Suprapubic skin (tissue), 4 donors: Measurements from ENCODE around the gene SLCO2A1. TPM values are rescaled to one million over a fixed set of nuclear protein-coding genes. Genes with fewer than 3 reads are reported as not detected.

Source experiments
- DNase-seq, 2 donors: peaks; one replicate each; pipeline ENCODE4 v3.0.0-alpha.2; 2019; ENCODE audit warnings: low spot score in 2 of 2
- H3K27ac ChIP-seq: fragments of 200-600 bp; sonication (generic); one replicate; pipeline ENCODE4 v1.5.1; 2019
- H3K27me3 ChIP-seq: fragments of 200-600 bp; sonication (generic); one replicate; pipeline ENCODE4 v1.5.1; 2019
- H3K36me3 ChIP-seq: fragments of 200-600 bp; sonication (generic); one replicate; pipeline ENCODE4 v1.5.1; 2019
- H3K4me1 ChIP-seq: fragments of 200-600 bp; sonication (generic); one replicate; pipeline ENCODE4 v1.5.1; 2019
- H3K4me3 ChIP-seq: fragments of 200-600 bp; sonication (generic); one replicate; pipeline ENCODE4 v1.5.1; 2019; ENCODE audit warnings: mild to moderate bottlenecking
- H3K9me3 ChIP-seq: fragments of 200-600 bp; sonication (generic); one replicate; pipeline ENCODE4 v1.5.1; 2019
- CTCF ChIP-seq, 2 donors: fragments of 200-600 bp in 1 of 2; fragments of 450-650 bp in 1 of 2; sonication (generic) in 1 of 2; IDR thresholded peaks; one replicate each; pipeline ENCODE4 v1.5.1; 2016 to 2019; ENCODE audit warnings: antibody characterized with exemption in 2 of 2, mild to moderate bottlenecking in 1 of 2, moderate library complexity in 1 of 2
- EP300 ChIP-seq: sonication (generic); formaldehyde crosslinking; IDR thresholded peaks from one replicate; pipeline ENCODE4 v1.6.1; 2017; ENCODE audit warnings: antibody characterized with exemption
- POLR2A ChIP-seq, 2 donors: fragments of 450-650 bp; IDR thresholded peaks; one replicate each; pipeline ENCODE4 v1.6.1; 2017; ENCODE audit warnings: antibody characterized with exemption in 2 of 2, mild to moderate bottlenecking in 2 of 2, moderate library complexity in 2 of 2
- POLR2AphosphoS5 ChIP-seq, 3 donors: sonication (generic); formaldehyde crosslinking; IDR thresholded peaks; one replicate each; pipeline ENCODE4 v1.6.1; 2017; ENCODE audit warnings: antibody characterized with exemption in 3 of 3
- WGBS: methylation state at CpG from one replicate; pipeline ENCODE4 v1.1.5; 2018; 5-methylcytosine and 5-hydroxymethylcytosine counted together
- total RNA-seq, 4 donors: library from RNA; depleted of rRNA; stranded (reverse); fragments of >200 nt; gene quantifications; one replicate each; pipeline ENCODE4 v1.1.0, GENCODE V29; 2016

SLCO2A1 gene
- total RNA-seq, 4 donors from 2014 or later: 25.0 to 38.7 (median 29.4) TPM

GRCh38 chr3:134013280-134013679, 16.4 kb downstream of the SLCO2A1 start:
- Histone ChIP-seq H3K36me3 (no peaks in the 10 kb centered on the region), H3K27me3 (peaks cover 3% of the 10 kb centered on the region), H3K4me3 (no peak overlapping the region), H3K9me3 (no peaks in the 10 kb centered on the region), H3K27ac (no peak overlapping the region), H3K4me1 (no peaks in the 10 kb centered on the region)
- WGBS: 73% methylated on average over 3 of the region's 3 CpGs
- TF ChIP-seq EP300 (no peak), CTCF (IDR thresholded peaks at IDR 0.05) (no peak), POLR2AphosphoS5 (IDR thresholded peaks at IDR 0.05) (no peak), POLR2A (IDR thresholded peaks at IDR 0.05) (no peak)
- DNase-seq: no peak

GRCh38 chr3:134009345-134010000, 20.3 kb downstream of the SLCO2A1 start:
- Histone ChIP-seq H3K4me1 (no peaks in the 10 kb centered on the region), H3K27me3 (peaks cover 3% of the 10 kb centered on the region)
- WGBS: 97% methylated on average over 5 of the region's 5 CpGs

GRCh38 chr3:134008630-134009156, 21.0 kb downstream of the SLCO2A1 start:
- no peak overlapping the region for H3K4me3 ChIP-seq
- DNase-seq: no peak
- H3K4me1 ChIP-seq: no peaks in the 10 kb centered on the region
- TF ChIP-seq POLR2A (IDR thresholded peaks at IDR 0.05) (no peak), CTCF (IDR thresholded peaks at IDR 0.05) (no peak), EP300 (no peak), POLR2AphosphoS5 (IDR thresholded peaks at IDR 0.05) (no peak)
- H3K27ac ChIP-seq: no peak overlapping the region
- H3K27me3 ChIP-seq: peaks cover 3% of the 10 kb centered on the region
- no peaks in the 10 kb centered on the region for H3K9me3 ChIP-seq
- H3K36me3 ChIP-seq: no peaks in the 10 kb centered on the region
- WGBS: 38% methylated on average over 2 of the region's 2 CpGs

More at GRCh38 chr3:134009345-134010000, 20.3 kb downstream of the SLCO2A1 start:
- TF ChIP-seq EP300: no peak
- TF ChIP-seq POLR2AphosphoS5 (IDR thresholded peaks at IDR 0.05): no peak
- no peak for TF ChIP-seq CTCF (IDR thresholded peaks at IDR 0.05)
- TF ChIP-seq POLR2A (IDR thresholded peaks at IDR 0.05): no peak
- Histone ChIP-seq H3K4me3 (no peak overlapping the region), H3K9me3 (no peaks in the 10 kb centered on the region), H3K27ac (no peak overlapping the region), H3K36me3 (no peaks in the 10 kb centered on the region)
- no peak for DNase-seq

GRCh38 chr3:134007819-134008218, 21.9 kb downstream of the SLCO2A1 start:
- Histone ChIP-seq H3K27me3 (peaks cover 3% of the 10 kb centered on the region), H3K27ac (no peak overlapping the region), H3K4me3 (no peak overlapping the region), H3K9me3 (no peaks in the 10 kb centered on the region), H3K4me1 (peaks cover under 1% of the 10 kb centered on the region), H3K36me3 (no peaks in the 10 kb centered on the region)
- no peak for DNase-seq
- TF ChIP-seq POLR2AphosphoS5 (IDR thresholded peaks at IDR 0.05) (no peak), POLR2A (IDR thresholded peaks at IDR 0.05) (no peak)
- 57% methylated on average over 3 of the region's 3 CpGs for WGBS

GRCh38 chr3:134004841-134005240, 24.9 kb downstream of the SLCO2A1 start:
- WGBS: 87% methylated on average over 4 of the region's 4 CpGs
- DNase-seq: no peak
- Histone ChIP-seq H3K4me3 (no peak overlapping the region), H3K27me3 (no peaks in the 10 kb centered on the region), H3K4me1 (peaks cover 4% of the 10 kb centered on the region), H3K36me3 (no peaks in the 10 kb centered on the region), H3K9me3 (no peaks in the 10 kb centered on the region), H3K27ac (no peak overlapping the region)
- TF ChIP-seq CTCF (IDR thresholded peaks at IDR 0.05) (no peak), POLR2A (IDR thresholded peaks at IDR 0.05) (no peak), EP300 (no peak)
